Measurements from ENCODE around the gene MOGAT2.

Gene MOGAT2

DNA sequence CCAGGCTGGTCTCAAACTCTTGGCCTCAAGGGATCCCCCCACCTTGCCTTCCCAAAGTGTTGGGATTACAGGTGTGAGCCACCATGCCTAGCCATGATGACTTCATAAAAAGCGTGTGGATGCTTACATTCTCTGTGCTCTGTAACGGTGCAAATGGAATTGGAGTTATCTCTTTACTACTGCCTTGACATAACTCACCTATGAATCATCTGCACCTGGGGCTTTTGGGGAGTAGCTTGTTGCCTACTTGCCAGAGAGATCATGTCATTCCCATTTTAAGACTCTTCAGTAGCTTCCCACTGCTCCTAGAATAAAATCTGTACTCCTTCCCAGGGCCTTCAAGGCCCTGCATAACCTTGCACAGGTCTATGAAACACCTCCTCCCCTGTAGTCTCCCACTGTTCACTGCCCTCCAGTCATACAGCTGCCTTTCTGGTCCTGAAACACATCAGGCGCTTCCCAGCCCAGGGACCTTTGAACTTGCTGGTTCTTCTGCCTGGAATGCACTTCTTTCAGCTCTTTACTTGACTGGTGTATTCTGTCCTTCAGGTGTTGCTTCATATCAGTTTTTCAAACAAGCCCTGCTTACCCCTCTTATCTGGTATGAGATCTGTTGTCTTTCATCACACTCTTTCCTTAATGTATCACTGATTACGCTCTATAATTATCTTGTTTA, 19.6 kb upstream of the MOGAT2 start:
- Histone ChIP-seq H3K27me3 (ENCODE audit: low read length) (no peaks in the 10 kb centered on the region), H3K79me2 (ENCODE audit: insufficient read depth, low read length) (no peaks in the 10 kb centered on the region), H3F3A (ENCODE audit: insufficient read depth) (no peaks in the 10 kb centered on the region), H3K27ac (ENCODE audit: low read depth, low read length) (no peak overlapping the region), H4K20me1 (ENCODE audit: low read depth, low read length) (no peaks in the 10 kb centered on the region), H3K9me3 (ENCODE audit: insufficient read depth, low read length) (no peaks in the 10 kb centered on the region), H3K36me3 (ENCODE audit: low read length) (no peaks in the 10 kb centered on the region), H2AFZ (ENCODE audit: low read depth, low read length, severe bottlenecking) (no peak overlapping the region), H3K4me2 (ENCODE audit: low read depth, low read length, poor library complexity, severe bottlenecking) (no peak overlapping the region), H3K9me2 (replicated peaks; ENCODE audit: insufficient read depth, low read length) (no peaks in the 10 kb centered on the region), H3K9ac (ENCODE audit: low read length) (no peak overlapping the region), H3K4me3 (ENCODE audit: insufficient read depth, low read length, poor library complexity, severe bottlenecking) (no peak overlapping the region)
- TF ChIP-seq EZH2phosphoT487 (conservative IDR thresholded peaks at IDR 0.05; ENCODE audit: low read length): no peak
- TF ChIP-seq, protein P1, sequence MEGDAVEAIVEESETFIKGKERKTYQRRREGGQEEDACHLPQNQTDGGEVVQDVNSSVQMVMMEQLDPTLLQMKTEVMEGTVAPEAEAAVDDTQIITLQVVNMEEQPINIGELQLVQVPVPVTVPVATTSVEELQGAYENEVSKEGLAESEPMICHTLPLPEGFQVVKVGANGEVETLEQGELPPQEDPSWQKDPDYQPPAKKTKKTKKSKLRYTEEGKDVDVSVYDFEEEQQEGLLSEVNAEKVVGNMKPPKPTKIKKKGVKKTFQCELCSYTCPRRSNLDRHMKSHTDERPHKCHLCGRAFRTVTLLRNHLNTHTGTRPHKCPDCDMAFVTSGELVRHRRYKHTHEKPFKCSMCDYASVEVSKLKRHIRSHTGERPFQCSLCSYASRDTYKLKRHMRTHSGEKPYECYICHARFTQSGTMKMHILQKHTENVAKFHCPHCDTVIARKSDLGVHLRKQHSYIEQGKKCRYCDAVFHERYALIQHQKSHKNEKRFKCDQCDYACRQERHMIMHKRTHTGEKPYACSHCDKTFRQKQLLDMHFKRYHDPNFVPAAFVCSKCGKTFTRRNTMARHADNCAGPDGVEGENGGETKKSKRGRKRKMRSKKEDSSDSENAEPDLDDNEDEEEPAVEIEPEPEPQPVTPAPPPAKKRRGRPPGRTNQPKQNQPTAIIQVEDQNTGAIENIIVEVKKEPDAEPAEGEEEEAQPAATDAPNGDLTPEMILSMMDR (IDR thresholded peaks at IDR 0.05; ENCODE audit: insufficient read depth, low read length, poor library complexity, severe bottlenecking): no peak

DNA sequence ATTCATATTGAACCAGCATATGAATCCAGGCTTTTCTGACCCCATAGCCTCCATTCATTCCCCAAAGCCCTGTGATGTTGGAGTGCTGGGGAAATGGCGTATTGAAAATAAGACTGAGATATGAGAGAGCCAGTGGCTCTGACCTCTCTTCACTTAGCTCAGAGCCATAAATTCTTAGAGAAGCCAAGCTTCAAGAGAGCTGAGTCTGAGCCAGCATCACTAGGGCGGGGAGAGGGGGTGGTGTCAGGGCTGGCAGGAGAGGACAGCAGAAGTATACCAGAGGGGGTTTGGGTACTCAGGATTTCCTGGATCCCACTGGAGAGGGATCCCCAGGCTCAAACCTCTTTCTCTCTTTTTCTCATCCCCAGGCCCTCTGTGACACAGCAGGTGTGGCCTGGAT, 16.7 kb upstream of the MOGAT2 start:
- no peak overlapping the region for H3K4me3 ChIP-seq (ENCODE audit: insufficient read depth, low read length, poor library complexity, severe bottlenecking)
- H3K9ac ChIP-seq (ENCODE audit: low read length): no peak overlapping the region
- no peaks in the 10 kb centered on the region for H3K36me3 ChIP-seq (ENCODE audit: low read length)
- no peak for TF ChIP-seq EZH2phosphoT487 (conservative IDR thresholded peaks at IDR 0.05; ENCODE audit: low read length)
- TF ChIP-seq, protein P1 (IDR thresholded peaks at IDR 0.05; ENCODE audit: insufficient read depth, low read length, poor library complexity, severe bottlenecking): no peak
- H3K79me2 ChIP-seq (ENCODE audit: insufficient read depth, low read length): no peaks in the 10 kb centered on the region
- no peaks in the 10 kb centered on the region for H4K20me1 ChIP-seq (ENCODE audit: low read depth, low read length)
- no peaks in the 10 kb centered on the region for H3K9me2 ChIP-seq (replicated peaks; ENCODE audit: insufficient read depth, low read length)
- H3K27me3 ChIP-seq (ENCODE audit: low read length): no peaks in the 10 kb centered on the region
- H3F3A ChIP-seq (ENCODE audit: insufficient read depth): no peaks in the 10 kb centered on the region
- no peak overlapping the region for H3K4me2 ChIP-seq (ENCODE audit: low read depth, low read length, poor library complexity, severe bottlenecking)
- H3K27ac ChIP-seq (ENCODE audit: low read depth, low read length): no peak overlapping the region
- H2AFZ ChIP-seq (ENCODE audit: low read depth, low read length, severe bottlenecking): no peak overlapping the region
- no peaks in the 10 kb centered on the region for H3K9me3 ChIP-seq (ENCODE audit: insufficient read depth, low read length)

DNA sequence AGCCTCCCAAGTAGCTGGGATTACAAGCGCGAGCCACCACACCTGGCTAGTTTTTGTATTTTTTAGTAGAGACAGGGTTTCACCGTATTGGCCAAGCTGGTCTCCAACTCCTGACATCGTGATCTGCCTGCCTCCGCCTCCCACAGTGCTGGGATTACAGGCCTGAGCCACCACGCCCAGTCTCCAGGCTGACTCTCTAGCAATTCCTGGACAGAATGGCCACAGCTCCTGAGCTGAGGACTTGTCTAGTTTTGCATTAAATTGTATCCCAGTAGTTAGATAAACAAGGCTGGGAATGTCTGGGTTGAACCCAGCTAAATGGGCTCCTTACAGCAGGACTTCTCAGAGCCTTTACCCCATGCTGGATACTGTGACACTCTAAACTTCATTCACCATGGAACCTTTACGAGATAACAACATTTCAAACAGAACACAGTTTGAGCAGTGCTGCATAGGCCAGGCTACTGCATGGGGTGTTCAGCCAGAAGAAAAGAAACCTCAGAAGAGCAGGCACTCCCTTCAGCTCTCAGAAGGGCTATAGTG, 13.9 kb upstream of the MOGAT2 start:
- Histone ChIP-seq H3K4me2 (ENCODE audit: low read depth, low read length, poor library complexity, severe bottlenecking) (no peak overlapping the region), H3K4me3 (ENCODE audit: insufficient read depth, low read length, poor library complexity, severe bottlenecking) (no peak overlapping the region), H4K20me1 (ENCODE audit: low read depth, low read length) (no peaks in the 10 kb centered on the region), H3K9me3 (ENCODE audit: insufficient read depth, low read length) (no peaks in the 10 kb centered on the region), H3K27me3 (ENCODE audit: low read length) (no peaks in the 10 kb centered on the region), H3K9me2 (replicated peaks; ENCODE audit: insufficient read depth, low read length) (no peaks in the 10 kb centered on the region), H3K9ac (ENCODE audit: low read length) (no peak overlapping the region), H3K27ac (ENCODE audit: low read depth, low read length) (no peak overlapping the region), H3F3A (ENCODE audit: insufficient read depth) (no peaks in the 10 kb centered on the region), H3K79me2 (ENCODE audit: insufficient read depth, low read length) (no peaks in the 10 kb centered on the region), H2AFZ (ENCODE audit: low read depth, low read length, severe bottlenecking) (no peak overlapping the region), H3K36me3 (ENCODE audit: low read length) (no peaks in the 10 kb centered on the region)
- TF ChIP-seq EZH2phosphoT487 (conservative IDR thresholded peaks at IDR 0.05; ENCODE audit: low read length): no peak
- TF ChIP-seq, protein P1 (IDR thresholded peaks at IDR 0.05; ENCODE audit: insufficient read depth, low read length, poor library complexity, severe bottlenecking): no peak

Data from SU-DHL-6 (cell line).